ENCODE measurements around the gene TANGO2. TPM values are rescaled to one million over a fixed set of nuclear protein-coding genes. Genes with fewer than 3 reads are reported as not detected.

The TANGO2 gene
- total and polyA plus RNA-seq, 9 of the 15 experiments (the other 6 are each of a cell fraction or from before 2014, with no cell fraction given) = 15.5 to 94.9 (median 70.1) TPM

DNA sequence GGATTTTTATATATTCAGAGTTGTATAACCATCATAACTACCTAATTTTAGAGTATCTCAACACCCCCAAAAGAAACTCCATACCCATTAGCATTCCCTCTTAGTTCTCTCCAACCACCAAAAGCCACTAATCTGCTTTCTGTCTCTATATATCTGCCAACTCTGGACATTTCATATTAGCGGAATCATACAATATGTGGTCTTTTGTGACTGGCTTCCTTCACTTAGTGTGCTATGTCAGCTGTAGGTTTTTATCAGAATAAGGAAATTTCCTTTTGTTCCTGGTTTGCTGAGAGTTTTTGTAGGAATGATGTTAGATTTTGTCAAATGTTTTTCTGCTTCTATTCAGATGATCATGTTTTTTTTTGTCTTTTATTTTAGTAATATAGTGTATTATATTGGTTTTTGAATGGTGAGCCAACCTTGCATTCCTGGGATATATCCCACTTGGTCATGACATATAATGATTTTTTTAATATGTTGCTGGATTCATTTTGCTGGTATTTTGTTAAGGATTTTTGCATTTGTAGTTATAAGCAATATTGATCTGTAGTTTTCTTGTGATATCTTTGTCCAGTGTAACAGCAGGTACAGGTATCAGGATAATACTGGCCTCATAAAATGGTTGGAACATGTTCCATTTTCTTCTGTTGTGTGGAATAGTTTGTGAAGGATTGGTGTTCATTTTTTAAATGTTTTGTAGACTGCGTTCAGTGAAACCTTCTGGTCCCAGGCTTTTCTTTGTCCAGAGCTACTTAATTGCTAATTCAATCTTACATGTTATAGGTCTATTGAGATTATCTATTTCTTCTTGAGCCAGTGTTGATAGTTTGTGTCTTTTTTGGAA lies 75.9 kb downstream of the TANGO2 start:
- BruUV-seq (replicated peaks) = no TSS peak
- Histone ChIP-seq H3K9me3 (replicated peaks; ENCODE audit: control insufficient read depth, insufficient read depth, low read depth, low read length) (no peaks in the 10 kb centered on the region; the same call in 1 of the 2 replicates), H3K36me3 (ENCODE audit: control insufficient read depth, insufficient read depth, low read length) (peaks cover 96% of the 10 kb centered on the region), H3K9me1 (ENCODE audit: control insufficient read depth, insufficient read depth, low read length) (no peaks in the 10 kb centered on the region), H3K9ac (ENCODE audit: insufficient read depth in 1 of 2, low read depth in 2 of 2, low read length in 2 of 2) (no peak overlapping the region), H3K79me2 (ENCODE audit: control insufficient read depth, insufficient read depth, low read length) (peaks cover 65% of the 10 kb centered on the region), H3K27me3 (ENCODE audit: control insufficient read depth in 2 of 2, insufficient read depth in 2 of 2, low read length in 2 of 2) (no peaks in the 10 kb centered on the region), H3K27ac (ENCODE audit: extremely low read depth, low read depth, low read length) (no peak overlapping the region), H4K20me1 (replicated peaks; ENCODE audit: control insufficient read depth, insufficient read depth, low read length) (peaks cover 8% of the 10 kb centered on the region; the same call in 1 of the 2 replicates), H3K4me3 (no peak overlapping the region), H3K4me1 (replicated peaks in 1 of 2; ENCODE audit: control insufficient read depth in 2 of 2, insufficient read depth in 2 of 2, low read length in 2 of 2) (peaks cover 0 to 4% of the 10 kb centered on the region in 2 experiments; a peak in 1 of 5 replicates), H2AFZ (ENCODE audit: low read depth, low read length) (no peak overlapping the region), H3K4me2 (ENCODE audit: insufficient read depth, low read length) (no peak overlapping the region)
- in situ Hi-C loops (cut with MboI) (no loop called here), intact Hi-C loops (cut with micrococcal nuclease) (no loop called here)
- WGBS (ENCODE audit: insufficient coverage, low coverage, missing lambda C conversion rate) = 99% methylated on average over 2 of the region's 2 CpGs
- no peak for FAIRE-seq
- ATAC-seq = no peak
- CTCF ChIA-PET (ENCODE audit: low intra/inter-chr PET ratio) = interaction anchor here (0.6 kb wide), 1 partner anchor 15 kb away, joined by 5 read pairs; no protein-coding TSS in a partner anchor
- POLR2A ChIA-PET = interaction anchor here (1.0 to 19.4 kb wide), 7 partner anchors 14 to 109 kb away, joined by 3 to 513 read pairs (median 3); partner anchors contain the start of genes DGCR8, RANBP1 and TRMT2A
- DNase-seq (ENCODE audit: extremely low read depth in 1 of 4, low spot score in 3 of 4) = no peak
- TF ChIP-seq ZNF41 (CRISPR knock-in tag; conservative IDR thresholded peaks at IDR 0.05) (no peak), SRSF7 (optimal IDR thresholded peaks at IDR 0.05; ENCODE audit: low read depth, low read length) (no peak), POLR2H (tag; IDR thresholded peaks at IDR 0.05; ENCODE audit: low read depth) (peak; percentile 68), DMBX1 (CRISPR knock-in tag; IDR thresholded peaks at IDR 0.05; ENCODE audit: borderline replicate concordance) (no peak), ZNF143 (CRISPR knock-in tag; IDR thresholded peaks at IDR 0.05) (no peak), CHCHD3 (CRISPR knock-in tag; IDR thresholded peaks at IDR 0.05) (0 out of 2 replicates have a peak, but pooled peaks have one; percentile 77), GTF2E2 (tag; IDR thresholded peaks at IDR 0.05) (peak; percentile 77; the same call in 1 of the 2 replicates), NCOA6 (IDR thresholded peaks at IDR 0.05) (peak; percentile 35; the same call in 1 of the 2 replicates), ZNF699 (CRISPR knock-in tag; IDR thresholded peaks at IDR 0.05; ENCODE audit: insufficient replicate concordance) (peak; percentile 35), SRF (CRISPR knock-in tag; IDR thresholded peaks at IDR 0.05) (0 out of 4 replicates have a peak, but pooled peaks of 1 of the 2 experiments have one; percentile 39), EZH2 (IDR thresholded peaks at IDR 0.05; ENCODE audit: borderline replicate concordance, low read depth, low read length) (no peak), HDAC1 (IDR thresholded peaks at IDR 0.05) (peak in 1 of 2 experiments; percentile 46; a peak in 1 of 4 replicates), ZFX (CRISPR knock-in tag; IDR thresholded peaks at IDR 0.05) (peak; percentile 11; the same call in 1 of the 2 replicates)
- TF ChIP-seq, protein P1, sequence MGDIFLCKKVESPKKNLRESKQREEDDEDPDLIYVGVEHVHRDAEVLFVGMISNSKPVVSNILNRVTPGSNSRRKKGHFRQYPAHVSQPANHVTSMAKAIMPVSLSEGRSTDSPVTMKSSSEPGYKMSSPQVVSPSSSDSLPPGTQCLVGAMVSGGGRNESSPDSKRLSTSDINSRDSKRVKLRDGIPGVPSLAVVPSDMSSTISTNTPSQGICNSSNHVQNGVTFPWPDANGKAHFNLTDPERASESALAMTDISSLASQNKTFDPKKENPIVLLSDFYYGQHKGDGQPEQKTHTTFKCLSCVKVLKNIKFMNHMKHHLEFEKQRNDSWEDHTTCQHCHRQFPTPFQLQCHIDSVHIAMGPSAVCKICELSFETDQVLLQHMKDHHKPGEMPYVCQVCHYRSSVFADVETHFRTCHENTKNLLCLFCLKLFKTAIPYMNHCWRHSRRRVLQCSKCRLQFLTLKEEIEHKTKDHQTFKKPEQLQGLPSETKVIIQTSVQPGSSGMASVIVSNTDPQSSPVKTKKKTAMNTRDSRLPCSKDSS (IDR thresholded peaks at IDR 0.05; ENCODE audit: low read depth, partially characterized antibody) = peak; percentile 42
- TF ChIP-seq, protein P2, sequence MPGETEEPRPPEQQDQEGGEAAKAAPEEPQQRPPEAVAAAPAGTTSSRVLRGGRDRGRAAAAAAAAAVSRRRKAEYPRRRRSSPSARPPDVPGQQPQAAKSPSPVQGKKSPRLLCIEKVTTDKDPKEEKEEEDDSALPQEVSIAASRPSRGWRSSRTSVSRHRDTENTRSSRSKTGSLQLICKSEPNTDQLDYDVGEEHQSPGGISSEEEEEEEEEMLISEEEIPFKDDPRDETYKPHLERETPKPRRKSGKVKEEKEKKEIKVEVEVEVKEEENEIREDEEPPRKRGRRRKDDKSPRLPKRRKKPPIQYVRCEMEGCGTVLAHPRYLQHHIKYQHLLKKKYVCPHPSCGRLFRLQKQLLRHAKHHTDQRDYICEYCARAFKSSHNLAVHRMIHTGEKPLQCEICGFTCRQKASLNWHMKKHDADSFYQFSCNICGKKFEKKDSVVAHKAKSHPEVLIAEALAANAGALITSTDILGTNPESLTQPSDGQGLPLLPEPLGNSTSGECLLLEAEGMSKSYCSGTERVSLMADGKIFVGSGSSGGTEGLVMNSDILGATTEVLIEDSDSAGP (CRISPR knock-in tag; IDR thresholded peaks at IDR 0.05) = 0 out of 2 replicates have a peak, but pooled peaks have one; percentile 34
- TF ChIP-seq, protein P3, sequence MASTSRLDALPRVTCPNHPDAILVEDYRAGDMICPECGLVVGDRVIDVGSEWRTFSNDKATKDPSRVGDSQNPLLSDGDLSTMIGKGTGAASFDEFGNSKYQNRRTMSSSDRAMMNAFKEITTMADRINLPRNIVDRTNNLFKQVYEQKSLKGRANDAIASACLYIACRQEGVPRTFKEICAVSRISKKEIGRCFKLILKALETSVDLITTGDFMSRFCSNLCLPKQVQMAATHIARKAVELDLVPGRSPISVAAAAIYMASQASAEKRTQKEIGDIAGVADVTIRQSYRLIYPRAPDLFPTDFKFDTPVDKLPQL (IDR thresholded peaks at IDR 0.05; ENCODE audit: extremely low read depth, insufficient read length) = no peak

Measured in K562 (cell line).